Mesenchymal stem cell (in vitro differentiated cells and primary cell): ENCODE data around the gene USP12.
A peak's percentile ranks its signal among the peaks of the same experiment; 100 is the strongest.

Experiments used
- DNase-seq: peaks from one replicate; pipeline ENCODE4 v3.0.0-alpha.2; 2013
- H2AFZ ChIP-seq: one replicate; pipeline ENCODE4 v1.6.1; 2013; ENCODE audit warnings: low read depth, mild to moderate bottlenecking, control low read depth, inconsistent platforms, low read length, moderate library complexity
- H2AK5ac ChIP-seq: 2 replicates; pipeline ENCODE4 v1.6.1; 2013; ENCODE audit warnings: low read length, moderate library complexity, mild to moderate bottlenecking, inconsistent platforms; ENCODE audit not compliant: severe bottlenecking
- H2BK120ac ChIP-seq: one replicate; pipeline ENCODE4 v1.6.1; 2013; ENCODE audit warnings: low read depth, mild to moderate bottlenecking, inconsistent platforms, low read length, moderate library complexity
- H2BK12ac ChIP-seq, 2 experiments: one replicate each; pipeline ENCODE4 v1.6.1; 2013; ENCODE audit warnings: inconsistent platforms in 2 of 2, low read length in 2 of 2, mild to moderate bottlenecking in 2 of 2, moderate library complexity in 2 of 2, control low read depth in 1 of 2
- H2BK15ac ChIP-seq: one replicate; pipeline ENCODE4 v1.6.1; 2013; ENCODE audit warnings: mild to moderate bottlenecking, low read depth, inconsistent platforms; ENCODE audit not compliant: poor library complexity, severe bottlenecking
- H2BK5ac ChIP-seq: 2 replicates; pipeline ENCODE4 v1.6.1; 2013; ENCODE audit warnings: low read depth, mild to moderate bottlenecking, low read length, control low read depth, inconsistent platforms; ENCODE audit not compliant: poor library complexity, severe bottlenecking
- H3K14ac ChIP-seq, 2 experiments: one replicate each; pipeline ENCODE4 v1.6.1; 2013; ENCODE audit warnings: inconsistent platforms in 2 of 2, low read length in 2 of 2, control low read depth in 1 of 2, mild to moderate bottlenecking in 1 of 2, moderate library complexity in 1 of 2
- H3K18ac ChIP-seq, 2 experiments: one replicate each; pipeline ENCODE4 v1.6.1; 2013; ENCODE audit warnings: inconsistent platforms in 2 of 2, low read length in 2 of 2, control low read depth in 1 of 2, low read depth in 1 of 2, mild to moderate bottlenecking in 1 of 2
- H3K23ac ChIP-seq, 2 experiments: one replicate each; pipeline ENCODE4 v1.6.1; 2013; ENCODE audit warnings: inconsistent platforms in 2 of 2, low read length in 2 of 2, mild to moderate bottlenecking in 2 of 2, moderate library complexity in 2 of 2, control low read depth in 1 of 2
- H3K27ac ChIP-seq: 2 replicates; pipeline ENCODE4 v1.5.1; 2013; ENCODE audit warnings: mild to moderate bottlenecking, moderate library complexity, low read length, control low read depth, inconsistent platforms; ENCODE audit not compliant: poor library complexity, severe bottlenecking
- H3K27me3 ChIP-seq, 2 experiments: 2 replicates each; pipeline versions ENCODE4 v1.6.1 to v1.7.0; 2013; ENCODE audit warnings: low read length in 2 of 2, mild to moderate bottlenecking in 2 of 2, moderate library complexity in 2 of 2, control low read depth in 1 of 2, inconsistent platforms in 1 of 2; ENCODE audit not compliant: control insufficient read depth in 1 of 2, insufficient read depth in 1 of 2
- H3K36me3 ChIP-seq, 2 experiments: 2 replicates each; pipeline versions ENCODE4 v1.6.1 to v1.7.0; 2013; ENCODE audit warnings: low read length in 2 of 2, control low read depth in 1 of 2, inconsistent platforms in 1 of 2, low read depth in 1 of 2, mild to moderate bottlenecking in 1 of 2; ENCODE audit not compliant: insufficient read depth in 2 of 2, control insufficient read depth in 1 of 2
- H3K4ac ChIP-seq, 2 experiments: one replicate each; pipeline ENCODE4 v1.6.1; 2013; ENCODE audit warnings: inconsistent platforms in 2 of 2, low read length in 2 of 2, mild to moderate bottlenecking in 2 of 2, moderate library complexity in 2 of 2, control low read depth in 1 of 2, low read depth in 1 of 2
- H3K4me1 ChIP-seq: 2 replicates; pipeline ENCODE4 v1.6.1; 2013; ENCODE audit warnings: low read depth, low read length, control low read depth; ENCODE audit not compliant: control insufficient read depth, insufficient read depth
- H3K4me2 ChIP-seq: 2 replicates; pipeline ENCODE4 v1.6.1; 2013; ENCODE audit warnings: low read length, mild to moderate bottlenecking, inconsistent platforms; ENCODE audit not compliant: poor library complexity, severe bottlenecking
- H3K4me3 ChIP-seq, 2 experiments: 2 replicates each; pipeline versions ENCODE4 v1.5.1 to v1.7.0; 2013; ENCODE audit warnings: low read length in 2 of 2, mild to moderate bottlenecking in 2 of 2, control low read depth in 1 of 2, low read depth in 1 of 2; ENCODE audit not compliant: insufficient read depth in 1 of 2
- H3K79me1 ChIP-seq: replicated peaks from 2 replicates; pipeline ENCODE4 v1.6.1; 2013; ENCODE audit warnings: mild to moderate bottlenecking, control low read depth, low read length, inconsistent platforms; ENCODE audit not compliant: poor library complexity, severe bottlenecking
- H3K9ac ChIP-seq: 2 replicates; pipeline ENCODE4 v1.7.0; 2013; ENCODE audit warnings: mild to moderate bottlenecking, low read length, moderate library complexity
- H3K9me3 ChIP-seq: 2 replicates; pipeline ENCODE4 v1.7.0; 2013; ENCODE audit warnings: mild to moderate bottlenecking, low read length; ENCODE audit not compliant: control insufficient read depth
- H4K8ac ChIP-seq: one replicate; pipeline ENCODE4 v1.6.1; 2013; ENCODE audit warnings: inconsistent platforms, mild to moderate bottlenecking, low read length, moderate library complexity
- H4K91ac ChIP-seq: one replicate; pipeline ENCODE4 v1.6.1; 2013; ENCODE audit warnings: mild to moderate bottlenecking, low read length, inconsistent platforms
- WGBS: methylation state at CpG from one replicate; pipeline ENCODE4 v1.1.7; 2013; ENCODE audit warnings: mixed read lengths; 5-methylcytosine and 5-hydroxymethylcytosine counted together

The USP12 gene

GRCh38 chr13:27168906-27169657 is 2.5 kb downstream of the USP12 start:
- H3K9ac ChIP-seq = peak overlapping the region; percentile 96
- H3K9me3 ChIP-seq = no peaks in the 10 kb centered on the region
- no peak overlapping the region for H2BK5ac ChIP-seq
- H3K23ac ChIP-seq = peak overlapping the region in 1 of 2 experiments; percentile 60
- H4K91ac ChIP-seq = no peak overlapping the region
- no peak overlapping the region for H2AK5ac ChIP-seq
- H2BK15ac ChIP-seq = no peak overlapping the region
- DNase-seq = peak; percentile 16
- no peak overlapping the region for H4K8ac ChIP-seq
- H3K4me2 ChIP-seq = no peak overlapping the region
- WGBS = 89% methylated on average over 8 of the region's 8 CpGs
- H3K36me3 ChIP-seq = no peaks in the 10 kb centered on the region
- no peak overlapping the region for H2AFZ ChIP-seq
- H3K14ac ChIP-seq = no peak overlapping the region
- H3K4me1 ChIP-seq = peaks cover 7% of the 10 kb centered on the region
- H3K4ac ChIP-seq = no peak overlapping the region
- H2BK12ac ChIP-seq = no peak overlapping the region
- H3K18ac ChIP-seq = peak overlapping the region in 1 of 2 experiments; percentile 75
- H3K27me3 ChIP-seq = no peaks in the 10 kb centered on the region
- peaks cover 1% of the 10 kb centered on the region for H3K79me1 ChIP-seq
- H3K4me3 ChIP-seq = peak overlapping the region in 1 of 2 experiments; percentile 92
- no peak overlapping the region for H2BK120ac ChIP-seq
- H3K27ac ChIP-seq = no peak overlapping the region

- Histone ChIP-seq H2BK15ac (no peak overlapping the region), H3K36me3 (no peaks in the 10 kb centered on the region), H3K4me2 (no peak overlapping the region), H3K27ac (no peak overlapping the region), H3K23ac (no peak overlapping the region), H4K91ac (peak overlapping the region; percentile 25), H3K4me1 (peaks cover 7% of the 10 kb centered on the region), H3K4ac (no peak overlapping the region), H3K9ac (peak overlapping the region; percentile 96), H4K8ac (no peak overlapping the region), H2BK12ac (no peak overlapping the region), H3K18ac (no peak overlapping the region), H3K9me3 (no peaks in the 10 kb centered on the region), H2AFZ (no peak overlapping the region), H2BK5ac (no peak overlapping the region), H3K14ac (no peak overlapping the region), H2AK5ac (no peak overlapping the region), H3K4me3 (no peak overlapping the region), H3K27me3 (no peaks in the 10 kb centered on the region), H3K79me1 (peaks cover 3% of the 10 kb centered on the region), H2BK120ac (no peak overlapping the region)
- WGBS = 78% methylated on average over 6 of the region's 6 CpGs
- DNase-seq = no peak
Observed at GRCh38 chr13:27168086-27168485, 3.5 kb downstream of the USP12 start.

- no peak overlapping the region for H3K27ac ChIP-seq
- H2BK120ac ChIP-seq = no peak overlapping the region
- H3K14ac ChIP-seq = no peak overlapping the region
- no peak overlapping the region for H2AK5ac ChIP-seq
- no peak overlapping the region for H3K4ac ChIP-seq
- H3K18ac ChIP-seq = no peak overlapping the region
- no peaks in the 10 kb centered on the region for H3K27me3 ChIP-seq
- no peak overlapping the region for H2AFZ ChIP-seq
- H3K4me1 ChIP-seq = peaks cover 7% of the 10 kb centered on the region
- H3K4me3 ChIP-seq = no peak overlapping the region
- H2BK15ac ChIP-seq = no peak overlapping the region
- H3K9me3 ChIP-seq = no peaks in the 10 kb centered on the region
- DNase-seq = no peak
- H4K91ac ChIP-seq = no peak overlapping the region
- H3K23ac ChIP-seq = no peak overlapping the region
- no peak overlapping the region for H3K4me2 ChIP-seq
- no peak overlapping the region for H2BK12ac ChIP-seq
- H3K36me3 ChIP-seq = no peaks in the 10 kb centered on the region
- peaks cover 7% of the 10 kb centered on the region for H3K79me1 ChIP-seq
- no peak overlapping the region for H4K8ac ChIP-seq
- H3K9ac ChIP-seq = no peak overlapping the region
- H2BK5ac ChIP-seq = no peak overlapping the region
- WGBS = 100% methylated on average over 1 of the region's 1 CpG
Observed at GRCh38 chr13:27166313-27166712, 5.3 kb downstream of the USP12 start.

GRCh38 chr13:27161980-27162379 is 9.6 kb downstream of the USP12 start:
- Histone ChIP-seq H3K4me3 (no peak overlapping the region), H3K27me3 (no peaks in the 10 kb centered on the region), H3K14ac (no peak overlapping the region), H3K9me3 (no peaks in the 10 kb centered on the region), H4K8ac (no peak overlapping the region), H2BK120ac (no peak overlapping the region), H3K4me2 (no peak overlapping the region), H2BK15ac (no peak overlapping the region), H4K91ac (no peak overlapping the region), H2BK5ac (no peak overlapping the region), H3K36me3 (peaks cover 0 to 6% of the 10 kb centered on the region in 2 experiments), H3K23ac (no peak overlapping the region), H3K4me1 (no peaks in the 10 kb centered on the region), H3K27ac (no peak overlapping the region), H3K9ac (peak overlapping the region; percentile 1), H2AK5ac (no peak overlapping the region), H3K18ac (no peak overlapping the region), H2BK12ac (no peak overlapping the region), H2AFZ (no peak overlapping the region), H3K4ac (no peak overlapping the region), H3K79me1 (peaks cover 10% of the 10 kb centered on the region)
- 98% methylated on average over 4 of the region's 5 CpGs for WGBS
- DNase-seq = no peak
